ENCODE measurements around the gene FOXN3. TPM values are rescaled to one million over a fixed set of nuclear protein-coding genes. Genes with fewer than 3 reads are reported as not detected.

FOXN3 gene
- total RNA-seq, 2 experiments from 2014 or later, result 124 to 127 TPM

DNA sequence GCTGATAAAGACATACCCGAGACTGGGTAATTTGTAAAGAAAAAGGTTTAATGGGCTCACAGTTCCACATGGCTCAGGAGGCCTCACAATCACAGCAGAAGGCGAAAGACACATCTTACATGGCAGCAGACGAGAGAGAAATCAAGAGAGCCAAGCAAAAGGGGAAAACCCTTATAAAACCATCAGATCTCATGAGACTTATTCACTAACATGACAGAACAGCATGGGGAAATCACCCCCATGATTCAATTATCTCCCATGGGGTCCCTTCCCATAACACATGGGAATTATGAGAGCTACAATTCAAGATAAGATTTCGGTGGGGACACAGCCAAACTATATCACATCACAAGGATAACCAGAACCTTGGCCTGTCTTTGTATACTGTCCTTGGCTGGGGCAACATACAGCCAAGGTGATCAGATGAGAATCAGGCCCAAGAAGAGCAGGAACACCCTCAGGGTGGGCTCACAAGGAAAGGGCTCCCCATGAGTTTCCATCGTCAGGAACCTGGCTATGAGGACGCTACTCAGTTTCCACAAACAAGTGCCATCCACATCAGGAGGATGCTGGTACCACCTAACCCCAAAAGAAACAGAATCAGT is 152.7 kb downstream of the FOXN3 start:
- Histone ChIP-seq H3K4me1 (ENCODE audit: insufficient read depth, low read length) (peaks cover 4% of the 10 kb centered on the region), H3K27ac (ENCODE audit: low read depth in 1 of 2, low read length in 2 of 2) (no peak overlapping the region), H3K27me3 (ENCODE audit: control insufficient read depth in 1 of 2, insufficient read depth in 2 of 2, low read length in 2 of 2) (no peaks in the 10 kb centered on the region), H3K36me3 (ENCODE audit: insufficient read depth, low read length) (peaks cover 4% of the 10 kb centered on the region), H3K9me3 (ENCODE audit: control insufficient read depth in 1 of 2, insufficient read depth in 1 of 2, low read length in 2 of 2) (no peaks in the 10 kb centered on the region), H3K4me3 (ENCODE audit: low read length) (no peak overlapping the region)
- Mint-ChIP-seq H3K36me3 (ENCODE audit: low read depth) (peaks cover 39% of the 10 kb centered on the region), H3K9me3 (no peaks in the 10 kb centered on the region), H3K4me3 (no peak overlapping the region), H3K27ac (peak overlapping the region; percentile 3), H3K4me1 (ENCODE audit: low read depth) (peaks cover 59% of the 10 kb centered on the region), H3K27me3 (no peaks in the 10 kb centered on the region)
- DNase-seq (no peak), ATAC-seq (ENCODE audit: poor library complexity) (no peak)
- POLR2A ChIA-PET, result no interaction called here
- intact Hi-C loops (cut with DNase I, micrococcal nuclease), result no loop called here
- CTCF ChIA-PET, result no interaction called here
- no peak for TF ChIP-seq CTCF (IDR thresholded peaks at IDR 0.05)

DNA sequence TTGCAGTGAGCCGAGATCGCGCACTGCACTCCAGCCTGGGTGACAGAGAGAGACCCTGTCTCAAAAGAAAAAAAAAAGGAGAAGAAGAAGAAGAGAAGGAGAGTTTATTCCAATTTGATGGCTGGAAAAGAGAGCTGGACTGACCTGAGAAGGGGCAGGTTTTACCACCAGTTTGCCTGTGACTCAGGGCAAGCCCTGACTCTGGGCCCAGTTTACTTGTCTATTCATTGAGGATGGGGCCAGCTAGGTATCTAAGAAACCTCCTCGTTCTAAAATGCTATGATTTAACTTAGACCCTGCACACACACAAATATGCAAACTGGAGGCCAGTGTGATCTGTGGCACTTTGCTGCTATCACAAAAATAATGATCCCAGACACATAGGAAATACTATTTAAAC is 155.0 kb downstream of the FOXN3 start:
- peaks cover 59% of the 10 kb centered on the region for H3K4me1 Mint-ChIP-seq (ENCODE audit: low read depth)
- no peak overlapping the region for H3K27ac Mint-ChIP-seq
- Histone ChIP-seq H3K36me3 (ENCODE audit: insufficient read depth, low read length) (peaks cover 8% of the 10 kb centered on the region), H3K4me3 (ENCODE audit: low read length) (no peak overlapping the region), H3K27me3 (ENCODE audit: control insufficient read depth in 1 of 2, insufficient read depth in 2 of 2, low read length in 2 of 2) (no peaks in the 10 kb centered on the region), H3K9me3 (ENCODE audit: control insufficient read depth in 1 of 2, insufficient read depth in 1 of 2, low read length in 2 of 2) (no peaks in the 10 kb centered on the region), H3K4me1 (ENCODE audit: insufficient read depth, low read length) (no peaks in the 10 kb centered on the region), H3K27ac (ENCODE audit: low read depth in 1 of 2, low read length in 2 of 2) (no peak overlapping the region)
- no peak for ATAC-seq (ENCODE audit: poor library complexity)
- DNase-seq, result no peak
- H3K9me3 Mint-ChIP-seq, result no peaks in the 10 kb centered on the region
- ChIA-PET CTCF (no interaction called here), POLR2A (no interaction called here)
- H3K36me3 Mint-ChIP-seq (ENCODE audit: low read depth), result peaks cover 49% of the 10 kb centered on the region
- intact Hi-C loops (cut with DNase I, micrococcal nuclease), result no loop called here
- no peak overlapping the region for H3K4me3 Mint-ChIP-seq
- TF ChIP-seq CTCF (IDR thresholded peaks at IDR 0.05), result no peak
- no peaks in the 10 kb centered on the region for H3K27me3 Mint-ChIP-seq

GRCh38 chr14:89260898-89261297 is 156.1 kb downstream of the FOXN3 start:
- Histone ChIP-seq H3K4me3 (ENCODE audit: low read length) (no peak overlapping the region), H3K36me3 (ENCODE audit: insufficient read depth, low read length) (peaks cover 3% of the 10 kb centered on the region), H3K4me1 (ENCODE audit: insufficient read depth, low read length) (no peaks in the 10 kb centered on the region), H3K9me3 (ENCODE audit: control insufficient read depth in 1 of 2, insufficient read depth in 1 of 2, low read length in 2 of 2) (no peaks in the 10 kb centered on the region), H3K27ac (ENCODE audit: low read depth in 1 of 2, low read length in 2 of 2) (no peak overlapping the region), H3K27me3 (ENCODE audit: control insufficient read depth in 1 of 2, insufficient read depth in 2 of 2, low read length in 2 of 2) (no peaks in the 10 kb centered on the region)
- POLR2A ChIA-PET, result no interaction called here
- peaks cover 49% of the 10 kb centered on the region for H3K36me3 Mint-ChIP-seq (ENCODE audit: low read depth)
- no peaks in the 10 kb centered on the region for H3K9me3 Mint-ChIP-seq
- intact Hi-C loops (cut with DNase I, micrococcal nuclease), result no loop called here
- no peak overlapping the region for H3K4me3 Mint-ChIP-seq
- H3K27ac Mint-ChIP-seq, result no peak overlapping the region
- no peaks in the 10 kb centered on the region for H3K27me3 Mint-ChIP-seq
- no peak for TF ChIP-seq CTCF (IDR thresholded peaks at IDR 0.05)
- CTCF ChIA-PET, result no interaction called here
- ATAC-seq (ENCODE audit: poor library complexity) (no peak), DNase-seq (no peak)
- peaks cover 57% of the 10 kb centered on the region for H3K4me1 Mint-ChIP-seq (ENCODE audit: low read depth)
